ENCODE results near the gene PDCD11.
"Not testable (repeated sequence)": the region's sequence is repeated elsewhere in the genome, so short reads cannot be mapped to it uniquely, and the experiment has no call there.

The PDCD11 gene

GRCh38 chr10:103396067-103396788, at the start of gene PDCD11, which contains the start of gene ATP5MK:
Gene PDCD11 (plus strand): TSS chr10:103396626. CDS start chr10:103398427, 1,801 bp downstream.
Gene ATP5MK (minus strand): TSS chr10:103396475. CDS start chr10:103392457, 4,018 bp downstream.
- DNase-seq (ENCODE audit: low read depth): peak; percentile 91

DNA sequence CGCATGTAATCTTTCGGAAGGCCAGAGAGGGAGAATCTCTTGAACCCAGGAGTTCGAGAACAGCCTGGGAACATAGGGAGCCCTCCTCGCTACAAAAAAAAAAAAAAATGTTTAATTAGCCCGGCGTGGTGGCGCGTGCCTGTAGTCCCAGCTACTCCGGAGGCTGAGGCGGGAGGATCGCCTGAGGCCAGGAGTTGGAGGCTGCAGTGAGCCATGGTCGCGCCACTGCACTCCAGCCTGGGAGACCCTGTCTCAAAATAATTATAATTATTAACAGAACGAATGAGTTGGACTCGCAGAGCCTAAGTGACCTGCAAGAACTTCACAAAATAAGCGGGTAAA, 46.3 kb upstream of the PDCD11 start:
- DNase-seq (ENCODE audit: low read depth): no peak

GRCh38 chr10:103350517-103351260, 45.7 kb upstream of the PDCD11 start, which contains the start of gene PCGF6:
Gene PCGF6 (minus strand): TSS chr10:103351140. CDS start chr10:103351066, 74 bp downstream.
- DNase-seq (ENCODE audit: low read depth): peak; percentile 46

- no peak for DNase-seq (ENCODE audit: low read depth)
Observed at GRCh38 chr10:103353281-103353680, 43.1 kb upstream of the PDCD11 start.

DNA sequence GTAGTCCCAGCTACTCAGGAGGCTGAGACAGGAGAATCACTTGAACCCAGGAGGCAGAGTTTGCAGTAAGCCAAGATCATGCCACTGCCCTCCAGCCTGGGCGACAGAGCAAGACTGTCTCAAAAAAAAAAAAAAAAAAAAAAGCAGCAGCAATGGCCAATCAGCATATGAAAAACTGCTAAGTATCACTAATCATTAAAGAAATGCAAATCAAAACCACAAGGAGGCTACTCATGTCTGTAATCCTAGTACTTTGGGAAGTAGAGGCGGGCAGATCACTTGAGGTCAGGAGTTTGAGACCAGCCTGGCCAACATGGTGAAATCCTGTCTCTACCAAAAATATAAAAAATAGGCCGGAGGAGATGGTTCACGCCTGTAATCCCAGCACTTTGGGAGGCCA, 41.9 kb upstream of the PDCD11 start:
- DNase-seq (ENCODE audit: low read depth): not testable (repeated sequence)

GRCh38 chr10:103355906-103356599, 40.4 kb upstream of the PDCD11 start:
- DNase-seq (ENCODE audit: low read depth): no peak

- not testable (repeated sequence) for DNase-seq (ENCODE audit: low read depth)
Observed at GRCh38 chr10:103359493-103359892, 36.9 kb upstream of the PDCD11 start.

DNA sequence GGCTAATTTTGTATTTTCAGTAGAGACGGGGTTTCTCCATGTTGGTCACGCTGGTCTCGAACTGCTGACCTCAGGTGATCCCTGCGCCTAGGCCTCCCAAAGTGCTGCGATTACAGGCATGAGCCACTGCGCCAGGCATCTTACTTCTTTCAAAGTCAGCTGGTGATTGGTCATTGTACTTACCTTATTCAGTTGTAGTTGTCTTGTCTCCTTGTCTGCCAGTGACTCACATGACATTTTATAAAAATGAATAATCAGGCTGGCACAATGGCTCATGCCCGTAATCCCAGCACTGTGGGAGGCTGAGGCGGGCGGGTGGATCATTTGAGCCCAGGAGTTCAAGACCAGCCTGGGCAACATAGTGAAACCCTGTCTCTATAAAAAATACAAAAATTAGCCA, 35.6 kb upstream of the PDCD11 start:
- not testable (repeated sequence) for DNase-seq (ENCODE audit: low read depth)

- DNase-seq (ENCODE audit: low read depth): no peak
Observed at GRCh38 chr10:103367379-103367781, 29.0 kb upstream of the PDCD11 start.

GRCh38 chr10:103367782-103368518, 28.5 kb upstream of the PDCD11 start, which contains the start of gene TAF5:
Gene TAF5 (plus strand): TSS chr10:103367976. CDS start chr10:103367990, 14 bp downstream.
- DNase-seq (ENCODE audit: low read depth): peak; percentile 86

DNA sequence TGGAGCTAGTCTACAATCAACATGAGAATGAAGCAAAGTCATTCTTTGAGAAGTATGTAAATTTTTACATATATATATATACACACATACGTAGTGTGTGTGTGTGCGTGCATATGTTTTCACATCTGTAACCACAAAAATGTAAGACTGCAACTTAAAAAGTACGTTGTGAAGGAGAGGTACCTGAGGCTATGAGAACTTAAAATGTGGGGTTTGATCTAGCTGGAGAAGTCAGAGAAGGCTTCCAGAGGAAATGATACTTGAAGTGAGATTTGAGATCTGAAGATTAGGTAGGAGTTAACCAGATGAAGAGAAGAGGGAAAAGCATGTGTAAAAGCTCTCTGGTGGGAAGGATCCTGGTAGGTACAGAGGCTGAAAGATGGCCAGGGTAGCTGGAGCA, 22.9 kb upstream of the PDCD11 start:
- DNase-seq (ENCODE audit: low read depth): no peak

DNA sequence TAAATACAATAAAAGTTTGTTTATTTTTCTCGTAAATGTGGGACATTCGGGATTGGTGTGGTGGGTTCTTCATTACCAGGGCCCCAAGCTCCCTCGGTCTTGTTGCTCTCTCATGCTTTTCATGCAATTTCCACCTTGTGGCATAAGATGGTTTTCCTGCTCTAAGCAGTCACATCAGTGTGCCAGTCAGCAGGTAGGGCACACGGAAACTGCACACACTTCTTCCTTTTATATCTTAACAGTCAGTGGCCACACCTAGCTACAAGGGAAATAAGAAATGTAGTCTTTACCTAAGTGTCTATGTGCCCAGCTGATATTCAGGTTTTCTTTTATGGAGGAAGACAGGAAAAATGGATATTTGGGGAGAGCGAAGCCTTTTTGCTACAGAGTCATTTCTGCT, 22.2 kb upstream of the PDCD11 start:
- no peak for DNase-seq (ENCODE audit: low read depth)

GRCh38 chr10:103382769-103383168, 13.7 kb upstream of the PDCD11 start:
- no peak for DNase-seq (ENCODE audit: low read depth)

DNA sequence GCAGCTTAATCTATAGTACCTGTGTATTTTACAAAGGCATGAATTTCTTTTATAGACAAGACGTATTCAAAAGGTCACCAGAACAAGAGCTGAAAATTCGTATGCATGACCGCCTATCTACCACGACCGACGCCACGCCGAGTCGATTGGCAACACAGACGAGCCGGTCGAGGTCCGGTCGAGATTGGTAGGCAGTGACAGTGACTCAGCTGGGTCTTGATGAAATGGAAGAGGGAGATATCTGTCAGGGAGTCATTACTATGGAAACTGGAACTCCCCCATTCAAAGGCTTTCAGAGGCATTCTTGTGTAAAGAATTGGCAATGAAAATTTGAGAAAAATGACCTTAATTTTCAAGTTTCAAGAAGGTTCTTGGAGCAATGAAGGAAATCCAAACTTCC, 2.2 kb upstream of the PDCD11 start:
- DNase-seq (ENCODE audit: low read depth): no peak

DNA sequence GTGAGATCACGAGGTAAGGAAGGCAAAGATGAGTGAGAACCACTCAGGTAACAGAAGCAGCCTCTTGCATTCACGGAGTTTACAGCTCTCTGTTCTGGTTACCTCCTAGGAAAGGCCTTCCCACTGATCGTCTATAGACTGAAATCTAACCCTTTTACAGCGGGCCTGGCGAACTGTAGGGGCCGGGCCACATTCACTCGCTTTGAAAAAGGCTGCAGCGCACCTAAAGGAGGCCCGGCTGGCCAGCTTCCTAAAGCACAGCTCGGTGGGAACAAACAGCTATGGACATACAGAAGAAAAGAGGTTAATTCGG, 716 bp upstream of the PDCD11 start:
- DNase-seq (ENCODE audit: low read depth): no peak

GRCh38 chr10:103396789-103397087, 312 bp downstream of the PDCD11 start:
- no peak for DNase-seq (ENCODE audit: low read depth)

- no peak for DNase-seq (ENCODE audit: low read depth)
Observed at GRCh38 chr10:103397191-103397825, 882 bp downstream of the PDCD11 start.

- DNase-seq (ENCODE audit: low read depth): no peak
Observed at GRCh38 chr10:103413564-103413963, 17.1 kb downstream of the PDCD11 start.

- DNase-seq (ENCODE audit: low read depth): no peak
Observed at GRCh38 chr10:103415581-103415980, 19.2 kb downstream of the PDCD11 start.

DNA sequence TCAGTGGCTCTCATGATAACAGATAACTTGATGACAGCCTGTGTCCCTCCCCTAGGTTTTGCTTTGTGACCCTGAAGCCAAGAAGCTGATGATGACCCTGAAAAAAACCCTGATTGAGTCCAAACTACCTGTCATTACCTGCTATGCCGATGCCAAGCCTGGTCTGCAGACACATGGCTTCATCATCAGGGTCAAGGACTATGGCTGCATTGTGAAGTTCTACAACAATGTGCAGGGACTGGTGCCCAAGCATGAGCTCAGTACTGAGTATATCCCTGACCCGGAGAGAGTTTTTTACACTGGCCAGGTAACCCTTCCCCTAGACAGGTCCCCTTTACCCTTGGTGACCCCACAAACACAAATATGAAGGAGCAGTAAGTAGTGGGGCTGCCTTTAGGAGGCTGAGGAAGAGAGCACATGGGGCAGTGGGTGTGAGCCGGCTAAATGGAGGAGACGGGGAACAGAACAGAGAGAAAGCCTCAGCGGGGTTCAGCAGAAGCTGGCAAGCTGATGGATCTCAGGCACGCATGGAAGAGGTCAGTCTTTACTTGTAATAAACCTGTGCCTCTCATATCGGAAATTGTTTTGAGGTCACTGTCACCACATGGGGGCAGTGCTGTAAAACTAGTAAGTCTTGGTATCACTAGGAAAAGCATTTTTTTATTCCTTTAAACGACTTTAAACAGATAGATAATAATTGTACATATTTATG, 20.2 kb downstream of the PDCD11 start:
- DNase-seq (ENCODE audit: low read depth): peak; percentile 54

DNA sequence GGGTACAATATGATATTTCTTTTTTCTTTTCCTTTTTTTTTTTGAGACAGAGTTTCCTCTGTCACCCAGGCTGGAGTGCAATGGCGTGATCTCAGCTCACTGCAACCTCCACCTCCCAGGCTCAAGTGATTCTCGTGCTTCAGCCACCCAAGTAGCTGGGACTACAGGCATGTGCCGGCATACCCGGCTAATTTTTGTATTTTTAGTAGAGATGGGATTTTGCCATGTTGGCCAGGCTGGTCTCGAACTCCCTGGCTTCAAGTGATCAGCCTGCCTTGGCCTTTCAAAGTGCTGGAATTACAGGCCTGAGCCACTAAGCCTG, 20.7 kb downstream of the PDCD11 start:
- not testable (repeated sequence) for DNase-seq (ENCODE audit: low read depth)

Measured in stimulated activated CD8-positive, alpha-beta memory T cell treated with anti-CD3 and anti-CD28 coated beads, Interleukin-12 subunit alpha, Interleukin-12 subunit beta, amount 100 ng/mL, for 1 hour (primary cell).